Endodermal cell (in vitro differentiated cells): ENCODE measurements around the gene STAMBPL1. TPM values are rescaled to one million over a fixed set of nuclear protein-coding genes. Genes with fewer than 3 reads are reported as not detected.
"Not testable (repeated sequence)": the region's sequence is repeated elsewhere in the genome, so short reads cannot be mapped to it uniquely, and the experiment has no call there.

ENCODE experiments used
- DNase-seq: peaks from one replicate; pipeline ENCODE4 v3.0.0-alpha.2; 2017
- H3K27ac ChIP-seq: 2 replicates; pipeline ENCODE4 v1.5.1; 2013; ENCODE audit warnings: mild to moderate bottlenecking, low read depth, low read length, moderate library complexity
- H3K27me3 ChIP-seq: 2 replicates; pipeline ENCODE4 v1.6.1; 2013; ENCODE audit warnings: mild to moderate bottlenecking, low read length, moderate library complexity; ENCODE audit not compliant: insufficient read depth, control insufficient read depth, poor library complexity, severe bottlenecking
- H3K36me3 ChIP-seq: 2 replicates; pipeline ENCODE4 v1.7.0; 2013; ENCODE audit warnings: mild to moderate bottlenecking, low read length, moderate library complexity; ENCODE audit not compliant: control insufficient read depth, insufficient read depth
- H3K4me1 ChIP-seq: one replicate; pipeline ENCODE4 v1.7.0; 2013; ENCODE audit warnings: low read length; ENCODE audit not compliant: control insufficient read depth, insufficient read depth
- H3K4me3 ChIP-seq: 2 replicates; pipeline ENCODE4 v1.5.1; 2013; ENCODE audit warnings: mild to moderate bottlenecking, low read length, moderate library complexity
- H3K9ac ChIP-seq: 2 replicates; pipeline ENCODE4 v1.6.1; 2013; ENCODE audit warnings: mild to moderate bottlenecking, low read length, moderate library complexity; ENCODE audit not compliant: poor library complexity, severe bottlenecking; ENCODE audit errors: extremely low read depth
- H3K9me3 ChIP-seq: 2 replicates; pipeline ENCODE4 v1.6.1; 2013; ENCODE audit warnings: mild to moderate bottlenecking, low read length, moderate library complexity; ENCODE audit not compliant: control insufficient read depth
- H3K27ac Mint-ChIP-seq: 2 replicates; pipeline ENCODE4 v1.8.0; 2020; ENCODE audit warnings: mixed read lengths
- H3K27me3 Mint-ChIP-seq: 2 replicates; pipeline ENCODE4 v1.8.0; 2021; ENCODE audit warnings: mild to moderate bottlenecking, mixed read lengths; ENCODE audit not compliant: insufficient read depth
- H3K36me3 Mint-ChIP-seq: 2 replicates; pipeline ENCODE4 v1.8.0; 2020; ENCODE audit warnings: low read depth, mixed read lengths
- H3K4me1 Mint-ChIP-seq: 2 replicates; pipeline ENCODE4 v1.8.0; 2020; ENCODE audit warnings: mixed read lengths
- H3K4me3 Mint-ChIP-seq: 2 replicates; pipeline ENCODE4 v1.8.0; 2020; ENCODE audit warnings: mild to moderate bottlenecking, moderate library complexity, mixed read lengths
- H3K9me3 Mint-ChIP-seq: 2 replicates; pipeline ENCODE4 v1.8.0; 2020; ENCODE audit warnings: mild to moderate bottlenecking, mixed read lengths
- CTCF ChIP-seq: fragments of 200-600 bp; sonication (generic); conservative IDR thresholded peaks from 2 replicates; pipeline ENCODE4 v1.5.0; 2021; ENCODE audit warnings: antibody characterized with exemption, mild to moderate bottlenecking
- WGBS, 2 experiments: methylation state at CpG; one replicate each; pipeline versions ENCODE4 v1.1.5 to v1.1.7; 2013; ENCODE audit warnings: missing lambda C conversion rate in 2 of 2, mixed read lengths in 1 of 2; ENCODE audit not compliant: insufficient coverage in 1 of 2, insufficient read length in 1 of 2; 5-methylcytosine and 5-hydroxymethylcytosine counted together
- total RNA-seq, 2 donors: library from RNA; stranded (reverse); fragmentation: NEBNext Ultra II Directional in 1 of 2; extraction: Animal tissue kit (Norgen Biotek cat#: 25700) in 1 of 2; gene quantifications; 2 replicates in 1 of 2; 3 replicates in 1 of 2; pipeline ENCODE4 v1.2.1, GENCODE V29; 2021

The STAMBPL1 gene
- total RNA-seq, 2 donors from 2014 or later, result 1.2 to 4.1 TPM

- H3K9me3 Mint-ChIP-seq, result no peaks in the 10 kb centered on the region
- DNase-seq, result no peak
- Histone ChIP-seq H3K9ac (no peak overlapping the region), H3K9me3 (no peaks in the 10 kb centered on the region), H3K27me3 (peaks cover 16% of the 10 kb centered on the region), H3K4me3 (no peak overlapping the region), H3K27ac (no peak overlapping the region), H3K36me3 (no peaks in the 10 kb centered on the region), H3K4me1 (peaks cover 4% of the 10 kb centered on the region)
- H3K27ac Mint-ChIP-seq, result no peak overlapping the region
- no peak overlapping the region for H3K4me3 Mint-ChIP-seq
- TF ChIP-seq CTCF, result no peak
- peaks cover 24% of the 10 kb centered on the region for H3K4me1 Mint-ChIP-seq
- no peaks in the 10 kb centered on the region for H3K36me3 Mint-ChIP-seq
- 89 to 100% methylated on average over 1 to 2 of the region's 2 CpGs for WGBS, 2 experiments
- H3K27me3 Mint-ChIP-seq, result peaks cover 14% of the 10 kb centered on the region
Observed at GRCh38 chr10:88927416-88927690, 47.3 kb downstream of the STAMBPL1 start.

- Histone ChIP-seq H3K4me3 (no peak overlapping the region), H3K9me3 (no peaks in the 10 kb centered on the region), H3K27me3 (peaks cover 21% of the 10 kb centered on the region), H3K9ac (no peak overlapping the region), H3K4me1 (peaks cover 4% of the 10 kb centered on the region), H3K36me3 (no peaks in the 10 kb centered on the region), H3K27ac (no peak overlapping the region)
- no peaks in the 10 kb centered on the region for H3K9me3 Mint-ChIP-seq
- H3K27ac Mint-ChIP-seq, result no peak overlapping the region
- no peaks in the 10 kb centered on the region for H3K36me3 Mint-ChIP-seq
- no peak for TF ChIP-seq CTCF
- no peak overlapping the region for H3K4me3 Mint-ChIP-seq
- WGBS, 2 experiments, result 73 to 100% methylated on average over 1 to 2 of the region's 2 CpGs
- DNase-seq, result no peak
- H3K4me1 Mint-ChIP-seq, result peaks cover 27% of the 10 kb centered on the region
- peaks cover 17% of the 10 kb centered on the region for H3K27me3 Mint-ChIP-seq
Observed at GRCh38 chr10:88928254-88928653, 48.2 kb downstream of the STAMBPL1 start.

- Mint-ChIP-seq H3K4me1 (peaks cover 22% of the 10 kb centered on the region), H3K4me3 (no peak overlapping the region), H3K27ac (no peak overlapping the region), H3K27me3 (peaks cover 17% of the 10 kb centered on the region), H3K36me3 (no peaks in the 10 kb centered on the region), H3K9me3 (no peaks in the 10 kb centered on the region)
- no peaks in the 10 kb centered on the region for H3K36me3 ChIP-seq
- no peak overlapping the region for H3K4me3 ChIP-seq
- H3K27ac ChIP-seq, result no peak overlapping the region
- H3K4me1 ChIP-seq, result peaks cover 4% of the 10 kb centered on the region
- peaks cover 24% of the 10 kb centered on the region for H3K27me3 ChIP-seq
- no peak for DNase-seq
- WGBS, 2 experiments, result 100% methylated on average over 1 of the region's 1 CpG; no CpG with 5 or more reads in 1 of the 2 experiments
- H3K9ac ChIP-seq, result no peak overlapping the region
- no peak for TF ChIP-seq CTCF
- no peaks in the 10 kb centered on the region for H3K9me3 ChIP-seq
Observed at GRCh38 chr10:88931548-88931947, 51.5 kb downstream of the STAMBPL1 start.

- H3K4me1 ChIP-seq, H3K27ac ChIP-seq, H3K27ac Mint-ChIP-seq, H3K9me3 ChIP-seq, H3K36me3 ChIP-seq, H3K9ac ChIP-seq, H3K9me3 Mint-ChIP-seq, H3K4me3 ChIP-seq, DNase-seq, H3K36me3 Mint-ChIP-seq, H3K4me3 Mint-ChIP-seq: not testable (repeated sequence)
- 84 to 94% methylated on average over 2 to 5 of the region's 5 CpGs for WGBS, 2 experiments
- Mint-ChIP-seq H3K4me1 (peaks cover 17% of the 10 kb centered on the region), H3K27me3 (peaks cover 17% of the 10 kb centered on the region)
- peaks cover 24% of the 10 kb centered on the region for H3K27me3 ChIP-seq
Observed at GRCh38 chr10:88932029-88932428, 52.0 kb downstream of the STAMBPL1 start.
